Endothelial cell of umbilical vein (primary cell): ENCODE measurements around the gene CKS1B. TPM values are rescaled to one million over a fixed set of nuclear protein-coding genes. Genes with fewer than 3 reads are reported as not detected.

Source experiments
- BruUV-seq: library from RNA; stranded (reverse); fragments of 400-500 nt; replicated peaks from 2 replicates; lab custom pipeline; 2021; lab: Mats Ljungman, UMichigan
- CTCF ChIA-PET: fragments of 300-600, 350-600 bp; sonication (Branson Sonifier 250); formaldehyde crosslinking; loops from one replicate; lab custom pipeline; 2021; ENCODE audit warnings: antibody characterized with exemption, inconsistent platforms; lab: Charles Lee
- POLR2A ChIA-PET: fragments of 300-600, 350-600 bp; sonication (Branson Sonifier 250); formaldehyde crosslinking; loops from one replicate; lab custom pipeline; 2021; ENCODE audit warnings: antibody characterized with exemption, inconsistent platforms; lab: Charles Lee
- DNase-seq: peaks from one replicate; pipeline ENCODE4 v3.0.0-alpha.2; 2011; ENCODE audit warnings: low read depth, low spot score
- FAIRE-seq: peaks from 2 replicates; lab custom pipeline; 2011; peaks lifted over from hg19 to GRCh38; lab: Jason Lieb, UNC
- H2AFZ ChIP-seq: 2 replicates; pipeline ENCODE4 v1.6.0; 2012; ENCODE audit warnings: low read depth, low read length, control low read depth, inconsistent platforms
- H3K27ac ChIP-seq: 2 replicates; pipeline ENCODE4 v1.5.1; 2011; ENCODE audit warnings: low read depth, mild to moderate bottlenecking, control low read depth, low read length, moderate library complexity; ENCODE audit not compliant: insufficient read depth
- H3K27me3 ChIP-seq, 2 experiments: 2 replicates each; pipeline versions ENCODE4 v1.6.0 to v1.6.1; 2011; ENCODE audit warnings: low read length in 2 of 2, mixed read lengths in 1 of 2; ENCODE audit not compliant: control insufficient read depth in 2 of 2, insufficient read depth in 2 of 2
- H3K36me3 ChIP-seq, 2 experiments: 2 replicates in 1 of 2; 3 replicates in 1 of 2; pipeline ENCODE4 v1.5.1; 2011; ENCODE audit warnings: low read length in 2 of 2, mild to moderate bottlenecking in 1 of 2, moderate library complexity in 1 of 2; ENCODE audit not compliant: control insufficient read depth in 2 of 2, insufficient read depth in 2 of 2; ENCODE audit errors: extremely low read depth in 1 of 2
- H3K4me1 ChIP-seq: 3 replicates; pipeline ENCODE4 v1.5.1; 2011; ENCODE audit warnings: mild to moderate bottlenecking, low read length; ENCODE audit not compliant: control insufficient read depth, insufficient read depth; ENCODE audit errors: extremely low read depth
- H3K4me2 ChIP-seq: 2 replicates; pipeline ENCODE4 v1.6.1; 2011; ENCODE audit warnings: low read length, control low read depth, mixed read lengths; ENCODE audit not compliant: insufficient read depth
- H3K4me3 ChIP-seq, 3 experiments: fragments of 200-600 bp in 1 of 3; sonication (generic), shearing (Covaris generic) in 1 of 3; replicated peaks in 1 of 3; 2 replicates each; pipeline ENCODE4 v1.5.1; 2011 to 2016; ENCODE audit warnings: control low read depth in 3 of 3, low read length in 3 of 3, mild to moderate bottlenecking in 2 of 3, inconsistent platforms in 1 of 3, low read depth in 1 of 3, moderate library complexity in 1 of 3; ENCODE audit not compliant: insufficient read depth in 1 of 3
- H3K79me2 ChIP-seq: 2 replicates; pipeline ENCODE4 v1.6.0; 2012; ENCODE audit warnings: low read length, inconsistent platforms; ENCODE audit not compliant: control insufficient read depth, insufficient read depth
- H3K9ac ChIP-seq: replicated peaks from 2 replicates; pipeline ENCODE3; 2011; ENCODE audit warnings: low read length, control low read depth; ENCODE audit not compliant: insufficient read depth; ENCODE audit errors: extremely low read depth
- H3K9me1 ChIP-seq: replicated peaks from 3 replicates; pipeline ENCODE4 v1.6.0; 2011; ENCODE audit warnings: mild to moderate bottlenecking, low read length; ENCODE audit not compliant: control insufficient read depth, insufficient read depth; ENCODE audit errors: extremely low read depth
- H3K9me3 ChIP-seq: replicated peaks from 2 replicates; pipeline ENCODE4 v1.5.1; 2012; ENCODE audit warnings: low read length, inconsistent platforms; ENCODE audit not compliant: control insufficient read depth, insufficient read depth
- H4K20me1 ChIP-seq: replicated peaks from 2 replicates; pipeline ENCODE3; 2011; ENCODE audit warnings: mild to moderate bottlenecking, low read length; ENCODE audit not compliant: control insufficient read depth, insufficient read depth; ENCODE audit errors: extremely low read depth
- CTCF ChIP-seq, 2 donors: IDR thresholded peaks; 1 replicate in 1 of 2; 2 replicates in 1 of 2; pipeline ENCODE4 v1.5.1; 2011; ENCODE audit warnings: low read length in 2 of 2, mild to moderate bottlenecking in 2 of 2, moderate library complexity in 2 of 2, control low read depth in 1 of 2, inconsistent platforms in 1 of 2, low read depth in 1 of 2; ENCODE audit not compliant: insufficient read depth in 1 of 2; ENCODE audit errors: extremely low read depth in 1 of 2
- FOS ChIP-seq: IDR thresholded peaks from 2 replicates; pipeline ENCODE4 v1.6.1; 2011; ENCODE audit warnings: mild to moderate bottlenecking, low read length, moderate library complexity, borderline replicate concordance; ENCODE audit not compliant: insufficient read depth
- GATA2 ChIP-seq: IDR thresholded peaks from 2 replicates; pipeline ENCODE4 v1.7.0; 2011; ENCODE audit warnings: low read depth, mild to moderate bottlenecking, moderate library complexity, mixed read lengths, low read length; ENCODE audit not compliant: insufficient read length, insufficient read depth
- MAX ChIP-seq: IDR thresholded peaks from 2 replicates; pipeline ENCODE4 v1.6.1; 2011; ENCODE audit not compliant: insufficient read depth, insufficient read length
- MYC ChIP-seq: IDR thresholded peaks from one replicate; pipeline ENCODE4 v1.6.1; 2011; ENCODE audit warnings: mild to moderate bottlenecking, low read depth, low read length
- POLR2AphosphoS5 ChIP-seq: IDR thresholded peaks from 2 replicates; pipeline ENCODE4 v1.6.1; 2012; ENCODE audit warnings: low read depth, mild to moderate bottlenecking, control low read depth, low read length, moderate library complexity; ENCODE audit not compliant: insufficient read depth
- dilution Hi-C: fragments of 300-500 bp; cut with MboI; formaldehyde crosslinking; loops from one replicate; pipeline ENCODE4 v1.15.0; 2019; ENCODE audit warnings: low sequenced_read_pairs; ENCODE audit not compliant: extremely low pct_ligation_motif_present
- intact Hi-C: fragments of 100-400 bp; cut with micrococcal nuclease; formaldehyde crosslinking; loops from one replicate; pipeline ENCODE4 v1.10.0; 2022
- polyA plus RNA-seq, 4 experiments: library from polyadenylated mRNA; depleted of rRNA in 3 of 4; stranded (reverse) in 3 of 4; unstranded in 1 of 4; fragments of >200 nt; gene quantifications; 2 replicates each; pipeline versions ENCODE4 v1.2.1 to v1.2.3, GENCODE V29; 2011 to 2012; ENCODE audit warnings: missing spikeins in 1 of 4
- total RNA-seq: library from RNA; stranded (reverse); gene quantifications from 2 replicates; pipeline ENCODE4 v1.2.3, GENCODE V29; 2021

Gene CKS1B
- total and polyA plus RNA-seq, 2 donors (not counting 3 experiments of a cell fraction or from before 2014, with no cell fraction given): 126 to 280 TPM

GRCh38 chr1:154954541-154954940 is 19.9 kb upstream of the CKS1B start:
- ChIA-PET POLR2A (no interaction called here), CTCF (interaction anchor here (1.5 to 2.6 kb wide), 8 partner anchors 18 to 395 kb away, joined by 4 to 33 read pairs (median 9); partner anchors contain the start of gene LENEP)
- BruUV-seq: no TSS peak
- Histone ChIP-seq H3K9me1 (no peaks in the 10 kb centered on the region), H3K4me2 (no peak overlapping the region), H3K79me2 (no peaks in the 10 kb centered on the region), H3K4me1 (peaks cover 19% of the 10 kb centered on the region), H3K9ac (no peak overlapping the region), H3K36me3 (peaks cover 0 to 18% of the 10 kb centered on the region in 2 experiments), H3K27ac (no peak overlapping the region), H3K4me3 (no peak overlapping the region), H2AFZ (no peak overlapping the region), H3K9me3 (no peaks in the 10 kb centered on the region), H4K20me1 (no peaks in the 10 kb centered on the region), H3K27me3 (no peaks in the 10 kb centered on the region)
- FAIRE-seq: no peak
- DNase-seq: no peak
- TF ChIP-seq FOS (no peak), POLR2AphosphoS5 (no peak), MYC (no peak), GATA2 (no peak), MAX (no peak), CTCF (IDR thresholded peaks at IDR 0.05; ENCODE audit: extremely low read depth in 1 of 2, insufficient read depth in 1 of 2, low read depth in 1 of 2, low read length in 2 of 2) (no peak)
- dilution Hi-C loops: no loop called here
- intact Hi-C loops: loop anchor here (2.0 kb wide), 2 partner anchors 18 kb away; partner anchors contain the start of gene PMVK
